GM21619 (cell line): ENCODE measurements around the gene SCAMP1.

Experiments
- ATAC-seq: cut with Tn5 transposase; IDR thresholded peaks from one replicate; pipeline ENCODE4 v1.9.1; 2021; ENCODE audit not compliant: unreplicated experiment

The SCAMP1 gene

DNA sequence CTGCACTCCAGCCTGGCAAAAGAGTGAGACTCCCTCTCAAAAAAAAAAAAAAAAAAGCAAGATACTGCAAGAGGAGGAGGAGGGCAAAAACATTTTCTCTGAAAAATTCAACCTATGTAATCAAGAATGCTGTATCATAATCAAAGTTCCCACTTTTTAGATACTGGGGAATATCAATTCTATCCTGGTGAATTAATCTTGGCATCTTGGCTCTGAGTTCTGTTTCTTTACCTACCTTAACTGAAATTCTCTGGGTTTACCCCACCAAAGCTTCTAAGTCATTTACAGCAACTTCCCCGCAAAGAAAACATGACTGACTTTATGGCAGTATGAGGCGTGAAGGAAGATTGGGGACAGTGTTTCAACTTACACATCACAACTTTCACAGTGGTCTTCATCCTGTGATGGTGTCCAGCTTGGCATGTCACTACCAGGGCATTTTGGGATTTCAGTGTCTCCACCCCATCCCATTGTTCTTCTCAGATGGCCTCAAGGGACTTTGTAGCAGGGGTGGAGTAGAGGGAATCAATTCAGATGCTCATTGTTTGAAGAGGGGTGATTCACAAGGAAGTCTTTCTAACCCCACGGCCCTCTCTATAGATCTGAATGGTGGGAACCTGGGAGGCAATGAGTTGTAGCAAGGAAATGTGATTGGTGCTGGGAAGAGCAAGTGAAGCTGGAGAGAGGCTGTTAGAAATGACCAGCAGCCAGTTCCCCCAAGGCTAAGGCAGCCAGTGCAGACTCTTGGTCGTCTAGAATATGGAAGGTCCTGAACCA, 130.5 kb downstream of the SCAMP1 start:
- ATAC-seq = no peak

DNA sequence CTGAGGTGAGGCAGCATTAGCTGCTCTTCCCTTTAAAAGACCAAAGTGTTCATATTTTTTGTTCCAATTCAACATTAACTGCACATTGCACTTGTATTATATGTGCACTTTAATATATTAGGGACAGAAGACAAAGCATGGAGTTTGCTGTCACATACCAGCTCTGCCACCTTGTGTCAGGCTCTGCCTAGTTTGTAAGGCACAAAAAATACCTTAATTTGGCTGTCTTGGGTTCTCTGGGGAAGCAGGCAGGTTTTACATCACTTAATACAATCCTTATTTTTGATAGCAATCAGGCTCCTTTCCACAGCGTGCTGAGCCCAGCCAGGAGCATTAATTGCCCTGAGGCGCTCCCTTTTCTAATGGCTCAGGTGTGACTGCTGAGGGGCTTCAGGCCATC, 131.8 kb downstream of the SCAMP1 start:
- no peak for ATAC-seq

DNA sequence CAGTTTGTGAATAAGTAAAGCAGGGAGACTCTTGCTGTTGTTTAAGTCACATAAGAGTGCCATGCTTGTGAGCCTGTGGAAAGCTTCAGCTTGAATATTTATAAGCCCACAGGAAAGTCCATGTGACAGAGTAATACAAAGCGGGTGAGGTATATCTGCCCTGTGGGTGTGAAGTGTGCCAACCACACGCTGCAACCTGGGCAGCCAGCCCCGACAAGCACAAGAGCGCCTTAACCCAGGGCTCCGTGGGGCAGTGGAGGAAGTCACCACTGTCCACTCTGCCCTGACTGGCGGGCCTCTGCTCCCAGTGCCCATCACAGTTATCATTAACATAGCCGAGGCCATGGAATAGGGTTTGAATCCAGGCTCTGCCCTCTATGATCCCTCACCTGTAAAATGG, 132.2 kb downstream of the SCAMP1 start:
- no peak for ATAC-seq

DNA sequence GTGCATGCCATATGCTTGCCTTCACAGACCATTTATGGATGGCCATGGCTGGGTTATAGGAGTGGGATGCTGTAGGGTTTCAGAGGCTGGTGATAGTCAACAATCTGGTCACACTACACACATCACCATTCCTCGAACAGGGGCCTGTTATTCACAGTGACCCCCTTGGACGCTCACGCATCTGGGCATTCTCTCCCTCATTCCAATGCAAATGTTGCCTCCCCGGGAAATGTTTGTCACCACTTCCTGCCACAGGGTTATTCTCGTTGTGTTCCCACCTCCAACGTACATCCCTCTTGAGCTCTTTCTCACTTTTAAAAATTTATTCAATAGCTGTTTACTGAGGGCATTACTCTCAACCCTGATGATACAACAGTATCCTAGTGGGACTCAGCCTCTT, 135.4 kb downstream of the SCAMP1 start:
- no peak for ATAC-seq

DNA sequence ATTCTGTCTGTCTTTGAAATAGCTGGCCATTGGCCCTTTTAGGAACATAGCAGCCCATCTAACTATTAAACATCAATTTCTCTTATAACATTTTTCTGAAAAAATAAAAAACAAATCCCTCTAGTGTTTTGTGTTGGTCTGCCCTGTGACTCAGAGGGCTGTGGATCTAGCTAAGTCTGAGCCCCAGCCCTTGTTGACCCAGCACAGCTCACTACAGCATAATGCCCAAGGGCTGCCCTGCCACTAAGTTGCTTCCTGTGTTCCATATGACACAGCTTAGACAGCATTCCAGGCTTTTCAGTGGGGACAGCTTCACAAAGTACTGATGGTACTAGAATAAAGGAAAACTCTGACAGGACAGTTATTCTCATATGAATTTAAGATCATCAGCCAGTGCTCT, 136.0 kb downstream of the SCAMP1 start:
- no peak for ATAC-seq

DNA sequence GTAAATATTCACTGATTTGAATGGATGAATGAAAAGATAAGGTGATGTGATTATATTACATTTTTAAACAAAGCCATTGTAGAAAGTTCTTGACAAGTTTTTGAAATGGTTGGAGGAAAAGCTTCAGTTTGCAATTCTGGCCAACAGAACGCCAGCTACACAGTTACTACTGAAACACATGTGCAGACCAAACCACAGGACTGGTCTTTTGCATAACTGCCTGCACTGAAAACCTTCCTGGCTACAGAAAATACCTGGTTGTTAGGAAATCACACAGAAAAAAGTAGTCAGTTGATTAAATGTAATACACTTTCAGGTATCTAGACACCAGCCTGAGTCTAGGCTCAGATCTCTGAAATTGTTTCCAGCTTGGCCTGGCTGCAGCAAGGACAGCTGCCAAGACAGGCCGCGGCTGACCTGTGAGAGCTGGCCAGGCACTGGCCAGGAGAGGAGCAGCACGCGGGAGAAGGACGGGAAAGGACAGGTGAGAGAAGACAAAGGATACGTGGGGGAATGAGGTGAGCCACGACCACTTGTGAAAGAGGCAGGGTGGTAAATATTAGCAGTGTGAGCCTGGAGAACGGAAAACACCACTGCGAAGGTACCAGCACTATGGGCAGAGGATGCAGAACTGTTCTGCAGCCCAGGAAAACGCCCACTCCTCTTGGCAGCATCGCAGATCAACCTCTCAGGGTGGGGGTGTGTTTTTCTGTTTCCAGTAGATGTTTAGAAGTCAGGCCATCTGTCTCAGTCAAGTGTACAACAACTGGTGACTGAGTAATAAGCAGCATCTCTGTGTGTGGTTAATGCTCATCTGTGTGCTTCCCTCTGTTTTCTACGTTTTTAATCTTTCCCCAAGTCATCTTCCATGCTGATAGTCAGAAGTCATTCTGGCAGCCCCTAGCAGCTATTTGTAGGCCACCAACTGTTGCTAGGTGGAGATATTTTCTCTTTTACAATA, 137.4 kb downstream of the SCAMP1 start:
- no peak for ATAC-seq

GRCh38 chr5:78499485-78499884, 139.1 kb downstream of the SCAMP1 start:
- no peak for ATAC-seq

DNA sequence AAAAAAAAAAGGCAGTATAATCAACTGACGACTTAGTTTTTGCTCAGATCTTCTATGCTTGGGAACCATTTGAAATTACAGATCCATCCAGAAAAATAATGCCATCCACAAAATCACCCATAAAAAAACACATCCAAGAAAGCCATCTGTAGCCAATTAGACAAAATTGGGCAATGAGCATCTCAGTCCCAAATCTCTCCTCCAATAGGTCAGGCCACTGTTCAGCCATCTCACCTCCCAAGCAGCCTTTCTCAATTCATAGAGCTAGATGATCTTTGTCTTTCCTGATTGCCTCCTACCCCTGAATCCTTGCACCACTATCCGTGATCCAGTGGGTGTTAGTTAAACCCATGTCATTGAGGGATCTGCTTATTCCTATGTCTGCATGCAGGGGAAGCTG, 139.6 kb downstream of the SCAMP1 start:
- ATAC-seq = no peak

GRCh38 chr5:78500871-78501270, 140.5 kb downstream of the SCAMP1 start:
- ATAC-seq = no peak

GRCh38 chr5:78501411-78502352, 141.3 kb downstream of the SCAMP1 start:
- ATAC-seq = no peak

DNA sequence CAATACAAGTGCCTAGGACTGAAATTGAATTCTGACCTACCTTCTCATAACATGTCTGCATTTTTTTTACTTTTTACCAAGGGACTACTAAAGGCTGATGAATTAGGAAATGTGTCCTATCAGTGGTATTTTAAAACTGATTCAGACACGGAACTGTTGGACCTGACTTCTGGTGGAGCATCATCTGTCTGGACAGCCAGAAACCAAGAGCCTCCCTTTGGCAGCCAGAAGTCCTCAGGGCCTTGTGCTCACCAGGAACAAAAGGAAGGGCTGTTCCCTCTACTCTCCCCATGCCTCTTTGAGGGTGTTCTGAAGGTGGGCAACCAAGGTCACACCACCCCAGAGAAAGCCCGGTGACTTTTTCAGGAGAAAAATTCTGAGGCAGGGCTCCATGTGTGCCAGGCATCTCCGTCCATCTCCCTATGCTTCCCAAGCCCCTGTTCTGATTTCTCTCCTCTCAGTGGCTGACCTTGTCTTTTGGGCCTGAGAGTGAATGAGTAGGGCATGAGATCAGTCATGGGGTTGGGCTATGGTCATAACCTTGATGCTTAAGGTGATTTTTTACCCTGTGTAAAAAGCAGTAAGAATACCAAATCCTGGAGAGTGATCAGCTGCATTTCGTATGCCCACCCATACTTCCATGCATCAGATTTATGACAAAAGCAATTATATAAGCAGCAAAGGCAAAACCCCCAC, 143.7 kb downstream of the SCAMP1 start:
- ATAC-seq = no peak

DNA sequence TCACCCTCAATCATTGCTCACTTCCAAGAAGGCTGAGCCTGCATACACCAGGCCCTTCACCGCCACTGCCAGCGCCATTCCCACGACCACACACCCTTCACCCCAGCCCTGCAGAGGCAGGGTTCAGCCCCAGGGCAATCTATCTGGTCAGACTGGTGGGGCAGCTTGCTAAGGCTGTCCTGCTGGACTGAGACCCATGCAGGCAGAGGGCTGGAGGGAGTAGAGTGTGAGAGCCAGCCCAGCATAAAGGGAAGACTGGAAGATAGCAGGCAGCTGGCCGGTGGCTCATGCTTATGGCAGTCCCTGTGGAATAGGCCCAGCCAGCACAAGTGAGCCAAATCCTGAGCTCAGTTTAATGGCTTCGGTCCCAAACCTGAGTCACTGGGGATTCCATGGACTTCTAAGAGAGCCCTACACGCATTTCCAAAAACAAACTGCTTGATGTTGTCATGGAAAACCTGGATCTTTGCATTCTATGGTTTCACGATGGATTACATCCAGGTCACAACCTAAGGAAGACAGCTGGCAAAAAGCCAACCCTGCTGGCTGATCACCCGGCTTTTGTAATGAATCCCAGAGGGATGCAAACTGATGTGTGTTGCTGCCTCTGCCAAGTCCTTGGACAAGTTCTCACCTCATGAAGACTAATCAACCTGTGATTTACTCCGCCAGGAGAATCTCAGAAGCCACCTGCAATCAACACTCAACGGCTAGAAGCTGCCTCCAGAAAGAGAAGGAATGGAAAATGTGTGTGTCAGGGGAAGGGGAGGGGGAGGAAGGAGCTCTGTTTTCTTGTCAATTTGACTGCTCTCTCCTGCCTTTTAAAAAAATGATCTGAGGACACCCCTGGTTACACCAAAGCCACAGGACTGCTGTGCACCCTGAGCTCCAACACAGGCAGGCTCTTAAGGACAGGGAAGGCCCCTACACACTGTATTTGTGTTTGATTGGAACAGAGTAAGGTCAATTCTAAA, 144.6 kb downstream of the SCAMP1 start:
- no peak for ATAC-seq

DNA sequence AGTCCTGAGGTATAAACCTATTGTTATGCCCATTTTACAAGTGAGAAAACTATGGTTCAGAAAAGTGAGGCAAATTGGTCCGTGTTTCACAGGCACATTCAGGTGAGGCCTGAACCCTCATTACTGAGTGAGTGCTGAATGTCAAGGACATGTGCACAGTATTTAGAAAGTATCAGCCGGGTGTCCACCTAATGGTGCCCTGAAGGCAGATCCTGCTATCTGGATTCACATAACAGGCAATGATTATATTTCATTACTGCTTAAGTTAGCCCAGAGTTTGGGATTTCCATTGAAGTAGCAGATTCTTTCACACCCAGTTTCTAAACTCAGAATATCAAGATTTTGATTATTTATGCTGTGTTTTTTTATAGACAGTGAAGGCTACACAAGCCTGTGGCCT, 145.4 kb downstream of the SCAMP1 start:
- no peak for ATAC-seq

GRCh38 chr5:78506261-78507024, 146.0 kb downstream of the SCAMP1 start:
- no peak for ATAC-seq

DNA sequence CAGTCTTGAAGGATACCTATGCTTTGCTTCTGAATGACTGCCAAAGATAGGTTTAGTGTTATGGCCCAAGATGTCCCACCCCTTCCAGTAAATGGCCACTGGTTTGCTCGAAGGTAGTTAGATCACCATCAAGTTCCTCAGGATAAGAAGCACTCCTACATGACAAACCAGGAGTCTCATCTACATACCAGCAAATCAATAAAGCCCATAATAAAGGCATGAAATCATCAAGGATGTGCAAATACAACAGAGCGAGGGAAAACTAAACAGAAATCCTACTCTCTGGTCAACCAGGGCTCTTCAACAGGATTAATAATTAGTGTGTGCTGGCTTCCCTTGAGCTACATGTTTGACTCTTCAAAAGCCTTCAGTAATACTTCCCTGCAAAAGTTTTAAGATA, 147.1 kb downstream of the SCAMP1 start:
- ATAC-seq = no peak

DNA sequence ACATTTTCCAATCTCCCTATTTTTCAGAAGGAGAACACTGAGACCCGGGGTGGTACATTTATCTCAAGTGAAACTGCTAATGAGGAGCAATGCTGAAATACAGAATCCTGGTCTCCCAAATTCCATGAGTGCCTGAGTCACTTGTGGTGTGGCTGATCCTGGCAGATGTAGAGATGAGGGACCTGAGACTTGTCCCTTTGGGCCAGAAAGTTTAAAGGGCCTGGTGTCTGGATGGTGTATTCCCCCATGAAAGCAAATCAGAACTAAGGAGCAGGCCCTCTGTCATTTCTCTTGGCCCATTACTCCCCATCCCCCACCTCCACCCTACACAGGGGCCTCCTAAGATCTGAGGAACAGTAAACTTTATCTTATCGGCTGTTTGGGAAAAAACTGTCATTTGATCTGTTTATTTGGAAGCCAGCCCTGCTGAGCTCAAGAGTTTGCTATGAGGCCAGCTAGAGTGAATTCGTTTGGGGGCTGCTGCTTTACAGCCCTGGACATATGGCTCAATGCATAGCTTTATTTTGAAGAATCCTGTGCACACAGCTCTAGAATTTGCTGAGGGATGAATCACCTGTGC, 147.9 kb downstream of the SCAMP1 start:
- no peak for ATAC-seq

DNA sequence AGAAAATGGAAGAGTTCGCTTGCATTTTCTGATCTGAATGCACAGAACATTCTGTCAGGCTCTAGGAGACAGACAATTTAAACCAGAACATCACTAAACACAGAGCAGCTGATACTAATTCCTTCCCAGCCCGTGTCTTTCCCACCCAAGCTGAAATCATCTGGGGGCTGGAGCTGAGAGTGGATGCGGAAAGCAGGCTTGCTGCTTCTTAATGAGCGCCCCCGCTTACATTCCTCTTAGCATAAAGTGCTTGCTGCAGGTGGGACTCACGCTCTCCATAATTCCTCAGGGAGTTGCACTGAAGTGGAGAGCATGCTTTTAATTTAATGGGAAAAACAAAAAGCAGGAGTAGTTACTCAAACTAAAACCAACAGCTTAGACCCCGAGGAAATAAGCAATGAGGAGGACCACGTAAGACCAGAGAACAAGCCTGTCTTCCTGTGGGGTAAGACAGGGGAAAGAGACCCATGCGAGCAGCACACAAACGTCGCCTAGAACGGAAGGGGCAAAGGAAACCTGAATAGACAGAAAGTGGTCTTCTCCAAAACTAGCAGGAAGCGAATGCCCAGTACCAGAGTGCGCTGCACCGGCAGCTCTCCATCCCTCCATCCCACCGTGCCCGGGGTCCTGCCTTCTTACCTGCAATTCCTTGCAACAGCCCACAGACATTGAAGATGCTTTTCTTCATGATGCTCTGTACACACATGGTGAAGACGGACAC, 148.9 kb downstream of the SCAMP1 start:
- no peak for ATAC-seq
